GM18873 (cell line): Measurements from ENCODE around the gene CDC45.
A peak's percentile ranks its signal among the peaks of the same experiment; 100 is the strongest.

Experiments used
- ATAC-seq: cut with Tn5 transposase; IDR thresholded peaks from one replicate; pipeline ENCODE4 v1.9.1; 2021; ENCODE audit warnings: mild to moderate bottlenecking, moderate library complexity, moderate number of reproducible peaks; ENCODE audit not compliant: unreplicated experiment, low FRiP score

The CDC45 gene

GRCh38 chr22:19447330-19448075 is 32.2 kb upstream of the CDC45 start, which contains the start of gene C22orf39:
C22orf39 (minus strand) TSS chr22:19447711; CDS start chr22:19447688, 23 bp downstream.
- peak; percentile 74 for ATAC-seq

DNA sequence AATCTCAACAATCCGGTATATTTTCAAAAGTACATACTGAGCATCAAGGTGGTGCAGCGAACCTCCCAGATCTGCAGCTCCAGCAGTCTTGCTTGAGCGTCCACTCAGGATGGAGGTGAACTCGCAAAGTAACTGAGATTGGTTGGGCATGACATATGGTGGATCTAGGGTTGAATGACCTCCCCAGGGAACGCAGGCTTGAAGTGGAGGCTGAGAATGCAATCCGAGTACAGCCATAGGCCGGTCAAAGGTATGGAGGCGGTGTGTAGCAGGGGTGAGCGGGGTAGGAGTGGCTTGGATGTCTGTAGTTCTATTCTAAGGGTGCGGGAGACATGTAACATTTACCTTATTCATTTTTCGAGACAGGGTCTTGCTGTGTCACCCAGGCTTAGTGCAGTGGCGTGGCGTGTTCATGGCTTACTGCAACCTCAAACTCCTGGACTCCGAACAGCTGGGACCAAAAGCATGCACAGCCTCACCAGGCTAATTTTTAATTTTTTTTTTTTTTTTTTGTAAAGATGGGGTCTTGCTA is 31.6 kb upstream of the CDC45 start:
- no peak for ATAC-seq

- no peak for ATAC-seq
Measured at GRCh38 chr22:19448739-19449421, 30.8 kb upstream of the CDC45 start.

DNA sequence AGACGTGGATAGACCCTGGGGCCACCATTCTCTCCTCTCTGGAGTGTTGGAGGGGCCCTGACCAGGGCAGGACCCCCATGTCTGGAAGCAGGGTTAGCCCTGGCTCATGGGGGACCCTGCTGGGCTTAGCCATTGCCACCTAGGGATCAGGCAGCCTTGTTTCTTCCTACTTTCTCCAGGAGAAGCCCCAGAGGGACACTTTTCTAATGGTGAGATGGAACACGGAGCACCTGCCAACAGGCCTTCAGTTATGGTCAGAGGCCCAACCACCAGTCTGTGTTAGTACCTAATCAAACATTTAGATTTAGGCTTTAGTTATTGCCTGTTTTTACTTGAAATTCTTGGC is 30.3 kb upstream of the CDC45 start:
- ATAC-seq: no peak

DNA sequence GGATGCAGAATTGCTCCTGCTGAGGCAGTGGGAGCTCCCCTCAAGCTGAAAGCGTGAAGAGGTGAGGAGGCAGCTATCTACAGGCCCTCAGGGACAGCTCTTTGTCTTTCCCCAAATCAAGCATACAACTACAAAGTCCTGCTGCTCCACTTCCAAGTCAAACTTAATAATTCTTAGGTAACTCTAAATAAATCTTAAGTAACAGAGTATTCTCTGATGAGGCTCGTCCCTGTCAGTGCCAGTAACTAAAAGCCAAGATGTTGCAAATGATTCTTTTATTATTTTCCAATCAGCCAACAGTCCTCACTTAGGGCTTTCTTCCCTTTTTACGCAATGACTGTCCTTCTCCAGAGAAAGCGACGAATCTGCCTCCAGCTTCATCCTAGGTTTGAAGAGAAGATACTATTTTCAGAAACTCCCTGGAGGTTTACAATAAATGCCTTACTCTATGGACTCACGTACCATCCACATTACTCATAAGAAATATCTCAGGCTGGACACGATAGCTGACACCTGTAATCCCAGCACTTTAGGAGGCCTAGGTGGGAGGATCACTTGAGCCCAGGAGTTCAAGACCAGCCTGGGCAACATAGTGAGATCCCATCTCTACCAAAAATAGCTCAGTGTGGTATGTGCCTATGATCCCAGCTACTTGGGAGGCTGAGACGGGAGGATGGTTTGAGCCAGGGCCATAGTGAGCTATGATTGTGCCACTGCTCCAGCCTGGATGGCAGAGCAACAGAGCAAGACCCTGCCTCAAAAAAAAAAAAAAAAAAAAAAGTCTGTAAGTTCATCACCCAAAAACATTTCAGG is 29.2 kb upstream of the CDC45 start:
- no peak for ATAC-seq

- no peak for ATAC-seq
Measured at GRCh38 chr22:19451570-19451969, 28.1 kb upstream of the CDC45 start.

DNA sequence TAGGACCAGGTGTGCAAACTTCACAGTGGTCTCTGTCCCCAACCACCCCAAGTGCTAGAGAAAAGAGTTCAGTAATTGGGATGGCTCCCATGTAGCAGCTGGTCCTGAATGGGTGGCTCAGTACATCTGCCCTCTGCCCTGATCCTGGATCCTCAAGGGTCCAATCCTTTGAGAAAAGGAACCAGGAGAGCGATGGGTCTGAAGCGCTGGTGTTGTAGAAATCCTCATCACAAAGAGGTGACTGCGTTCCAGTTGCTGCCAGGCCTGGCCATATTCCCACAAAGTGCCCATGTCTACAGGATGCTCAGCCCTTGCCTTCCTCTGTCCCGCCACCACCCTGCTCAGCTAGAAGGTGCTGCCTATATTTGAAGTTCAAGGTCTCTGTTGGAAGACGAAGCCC is 26.0 kb upstream of the CDC45 start:
- no peak for ATAC-seq

DNA sequence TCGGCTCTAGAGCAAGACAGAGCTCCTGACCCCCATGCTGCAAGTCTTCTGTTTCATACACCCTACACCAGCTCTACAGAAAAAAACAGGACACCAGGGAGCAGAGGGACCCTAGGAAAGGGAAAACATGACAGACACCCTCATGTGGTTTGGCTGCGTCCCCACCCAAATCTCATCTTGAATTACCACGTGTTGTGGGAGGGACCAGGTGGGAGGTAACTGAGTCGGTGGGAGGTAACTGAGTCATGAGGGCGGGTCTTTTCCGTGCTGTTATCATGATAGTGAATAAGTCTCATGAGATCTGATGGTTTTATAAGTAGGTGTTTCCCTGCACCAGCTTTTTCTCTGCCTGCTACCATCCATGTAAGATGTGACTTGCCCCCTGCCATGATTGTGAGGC is 25.6 kb upstream of the CDC45 start:
- ATAC-seq: no peak

- no peak for ATAC-seq
Measured at GRCh38 chr22:19455033-19455432, 24.7 kb upstream of the CDC45 start.

DNA sequence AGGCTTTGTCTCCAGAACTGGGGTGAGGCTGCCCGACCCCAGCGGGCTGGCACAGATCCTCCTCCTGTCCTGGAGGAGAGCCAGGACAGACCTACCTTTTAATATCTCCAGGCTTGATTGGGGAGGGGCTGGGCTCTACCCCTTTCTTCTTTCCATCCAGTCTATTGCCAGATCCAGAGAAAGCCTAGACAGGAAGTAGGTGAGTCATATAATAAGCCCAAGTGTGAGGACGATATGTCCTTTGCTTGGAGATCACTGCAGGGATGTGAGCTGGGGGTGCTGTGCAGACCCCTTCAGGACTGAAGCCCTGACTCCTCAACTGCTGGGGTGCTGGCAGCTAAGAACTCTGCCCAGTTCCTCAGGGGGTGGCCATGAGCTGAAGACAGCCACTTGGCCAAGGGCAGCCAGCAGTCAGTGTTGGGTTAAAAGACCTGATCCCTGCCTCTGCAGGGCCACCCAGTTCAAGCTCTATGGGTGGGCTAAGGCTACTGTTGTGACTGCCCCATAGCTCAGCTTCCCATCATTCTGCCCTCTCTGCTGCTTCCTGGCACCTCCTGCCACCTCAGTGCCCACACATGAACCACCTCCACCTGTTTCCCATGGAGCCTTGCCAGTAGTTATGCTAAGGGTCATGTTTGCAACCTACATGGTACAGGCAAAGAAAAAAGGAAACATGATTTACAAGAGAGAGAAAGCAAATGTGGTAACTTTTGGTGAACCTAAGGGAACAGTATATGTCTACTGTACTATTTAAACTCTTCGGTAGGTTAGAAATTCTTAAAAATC is 23.9 kb upstream of the CDC45 start:
- ATAC-seq: no peak

- no peak for ATAC-seq
Measured at GRCh38 chr22:19456541-19456940, 23.2 kb upstream of the CDC45 start.

DNA sequence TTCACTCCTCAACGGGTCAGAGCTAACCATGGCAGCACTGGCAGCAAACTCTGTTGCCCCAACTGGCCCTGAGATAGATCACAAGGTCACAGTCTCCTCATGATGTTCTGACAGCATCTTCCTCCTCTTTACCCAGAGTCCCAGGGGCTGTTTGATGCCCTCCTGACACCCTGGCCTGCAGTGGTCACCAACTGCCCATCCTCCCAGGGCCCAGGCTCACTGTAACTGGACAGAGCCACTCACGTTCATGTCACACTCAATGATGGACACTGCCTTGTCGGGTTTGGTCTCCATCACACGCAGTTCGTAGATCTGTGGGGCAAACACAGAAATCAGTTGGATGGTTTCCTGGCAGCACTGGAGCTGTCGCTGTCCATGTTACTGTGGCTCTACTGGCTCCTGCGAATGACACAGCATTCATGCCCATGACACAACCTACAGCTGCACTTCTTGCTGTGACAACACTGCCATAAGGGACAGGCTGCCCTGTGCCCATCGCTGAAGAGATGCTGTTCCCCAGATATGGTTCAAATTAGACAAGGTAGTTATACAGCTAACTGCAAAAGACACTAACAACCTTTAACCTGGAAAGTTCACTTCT is 21.8 kb upstream of the CDC45 start:
- no peak for ATAC-seq

GRCh38 chr22:19460036-19460435 is 19.7 kb upstream of the CDC45 start:
- ATAC-seq: no peak

DNA sequence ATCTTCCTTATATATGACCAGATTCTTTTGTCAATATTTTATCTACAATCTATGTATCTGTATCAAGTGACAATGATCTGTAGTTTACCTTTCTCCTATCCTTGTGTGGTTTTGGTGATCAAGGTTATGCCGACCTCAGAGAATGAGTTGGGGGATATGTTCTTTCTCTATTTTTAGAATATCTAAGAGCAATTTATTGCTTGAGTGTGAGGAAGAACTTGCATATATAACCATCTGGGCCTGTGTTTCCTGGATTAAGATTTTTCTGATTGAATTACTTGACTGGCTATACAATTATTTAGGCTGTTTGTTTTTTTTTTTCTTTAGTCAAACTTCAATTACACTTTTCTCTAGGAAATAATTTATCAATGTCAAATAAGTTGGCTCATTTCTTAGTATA is 18.2 kb upstream of the CDC45 start:
- no peak for ATAC-seq

DNA sequence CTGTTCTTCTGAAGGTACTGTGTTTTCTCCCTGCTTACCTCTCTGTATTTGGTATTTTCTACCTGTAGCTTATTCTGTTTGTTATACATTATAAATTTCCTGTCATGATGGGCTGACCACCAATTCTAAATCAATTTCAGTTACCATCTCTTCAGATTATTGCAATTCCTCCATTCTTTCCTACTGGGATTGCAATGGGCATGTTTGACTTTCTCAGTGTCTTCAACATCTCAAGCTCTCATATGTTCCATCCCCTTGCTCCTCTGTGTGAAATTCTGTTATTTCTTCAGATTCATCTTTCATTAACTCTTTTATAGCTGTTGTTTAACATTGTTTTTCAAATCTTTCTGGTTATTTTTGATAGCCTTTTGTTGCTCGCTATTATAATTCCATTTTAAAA is 16.7 kb upstream of the CDC45 start:
- ATAC-seq: no peak

GRCh38 chr22:19463491-19464469 is 15.9 kb upstream of the CDC45 start:
- no peak for ATAC-seq

GRCh38 chr22:19464546-19464945 is 15.2 kb upstream of the CDC45 start:
- no peak for ATAC-seq

GRCh38 chr22:19464975-19465374 is 14.7 kb upstream of the CDC45 start:
- ATAC-seq: no peak
